A172 (cell line): ENCODE measurements around the gene INTS15. TPM values are rescaled to one million over a fixed set of nuclear protein-coding genes. Genes with fewer than 3 reads are reported as not detected.
"Not testable (repeated sequence)": the region's sequence is repeated elsewhere in the genome, so short reads cannot be mapped to it uniquely, and the experiment has no call there.

Experiments used
- DNase-seq: peaks from one replicate; pipeline ENCODE4 v3.0.0-alpha.2; 2015; ENCODE audit warnings: low spot score
- total RNA-seq: library from RNA; depleted of rRNA; stranded (reverse); fragments of >200 nt; shearing (Covaris generic); gene quantifications from 2 replicates; pipeline ENCODE4 v1.2.3, GENCODE V29; 2014

Gene INTS15
- total RNA-seq, 1 experiment from 2014 or later: 28.3 TPM

DNA sequence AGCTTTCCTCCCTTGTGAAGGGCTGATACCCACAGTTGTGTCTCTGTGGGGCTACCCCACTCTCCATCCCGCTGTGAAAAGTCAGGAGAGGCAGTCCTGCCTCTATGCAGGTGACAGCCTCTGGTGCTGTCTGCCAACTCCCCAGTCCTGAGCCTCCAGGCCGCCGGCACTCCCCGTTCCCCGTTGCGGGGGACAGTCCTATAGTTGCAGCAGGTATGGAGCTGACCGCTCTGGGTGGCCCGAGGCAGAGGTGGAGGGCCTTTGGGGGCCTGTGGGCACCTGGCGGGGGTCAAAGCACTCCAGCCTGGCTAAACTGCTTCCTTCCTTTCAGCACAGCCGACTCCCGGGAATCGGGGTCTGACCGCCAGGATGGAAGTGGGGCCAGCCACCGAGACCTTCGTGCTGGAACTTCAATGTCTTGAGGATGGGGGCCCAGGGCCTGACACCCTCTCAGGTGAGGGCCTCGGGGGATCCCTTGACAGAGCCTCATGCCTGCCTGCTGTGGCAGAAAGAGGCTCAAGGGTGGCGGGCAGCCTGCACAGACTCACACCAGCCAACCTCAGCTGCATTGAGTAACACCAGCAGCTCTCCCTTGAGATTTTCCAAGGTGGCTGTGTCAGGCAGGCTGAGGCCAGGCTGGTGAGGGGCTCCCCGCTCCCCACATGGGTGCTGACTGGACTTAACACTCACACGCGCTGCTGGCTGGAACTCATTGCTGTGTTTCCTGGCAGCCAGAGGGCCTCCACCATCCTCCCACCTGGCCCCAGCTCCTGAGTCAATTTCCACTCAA is 27.2 kb downstream of the INTS15 start:
- DNase-seq: no peak

DNA sequence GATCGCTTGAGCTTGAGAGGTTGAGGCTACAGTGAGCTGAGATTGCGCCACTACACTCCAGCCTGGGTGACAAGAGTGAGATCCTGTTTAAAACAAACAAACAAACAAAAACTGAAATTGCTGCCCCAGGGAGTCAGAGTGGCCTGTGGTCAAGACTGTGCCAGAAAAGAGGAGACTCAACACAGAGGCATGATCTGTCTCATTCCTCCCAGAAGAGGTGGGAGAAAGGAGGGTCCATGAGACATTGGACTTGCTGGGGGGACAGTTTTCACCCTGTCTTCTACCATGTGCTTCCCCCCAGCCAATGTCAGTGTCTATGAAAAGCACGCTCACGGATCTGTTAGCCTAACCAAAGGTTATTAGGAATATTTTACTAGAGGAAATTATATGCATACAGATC is 28.8 kb downstream of the INTS15 start:
- DNase-seq: no peak

DNA sequence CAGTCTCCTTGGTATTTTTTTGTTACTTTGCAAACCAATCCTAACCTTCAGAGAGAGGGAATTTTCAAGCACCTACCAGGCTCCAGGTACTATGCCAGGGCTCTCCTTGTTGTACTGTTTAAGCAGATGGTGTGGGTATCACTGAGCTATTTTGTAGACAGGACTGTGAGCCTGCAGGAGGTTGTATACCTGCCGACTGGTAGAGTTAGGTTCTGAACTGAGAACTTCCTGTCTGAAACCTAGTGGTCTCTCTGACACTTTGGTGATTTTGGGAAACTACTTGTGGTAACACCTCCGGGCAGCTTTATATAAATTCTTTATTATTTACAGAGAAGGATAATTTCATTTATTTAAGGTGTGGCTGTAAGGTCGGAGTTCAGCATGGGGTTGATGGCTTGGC is 30.1 kb downstream of the INTS15 start:
- no peak for DNase-seq

DNA sequence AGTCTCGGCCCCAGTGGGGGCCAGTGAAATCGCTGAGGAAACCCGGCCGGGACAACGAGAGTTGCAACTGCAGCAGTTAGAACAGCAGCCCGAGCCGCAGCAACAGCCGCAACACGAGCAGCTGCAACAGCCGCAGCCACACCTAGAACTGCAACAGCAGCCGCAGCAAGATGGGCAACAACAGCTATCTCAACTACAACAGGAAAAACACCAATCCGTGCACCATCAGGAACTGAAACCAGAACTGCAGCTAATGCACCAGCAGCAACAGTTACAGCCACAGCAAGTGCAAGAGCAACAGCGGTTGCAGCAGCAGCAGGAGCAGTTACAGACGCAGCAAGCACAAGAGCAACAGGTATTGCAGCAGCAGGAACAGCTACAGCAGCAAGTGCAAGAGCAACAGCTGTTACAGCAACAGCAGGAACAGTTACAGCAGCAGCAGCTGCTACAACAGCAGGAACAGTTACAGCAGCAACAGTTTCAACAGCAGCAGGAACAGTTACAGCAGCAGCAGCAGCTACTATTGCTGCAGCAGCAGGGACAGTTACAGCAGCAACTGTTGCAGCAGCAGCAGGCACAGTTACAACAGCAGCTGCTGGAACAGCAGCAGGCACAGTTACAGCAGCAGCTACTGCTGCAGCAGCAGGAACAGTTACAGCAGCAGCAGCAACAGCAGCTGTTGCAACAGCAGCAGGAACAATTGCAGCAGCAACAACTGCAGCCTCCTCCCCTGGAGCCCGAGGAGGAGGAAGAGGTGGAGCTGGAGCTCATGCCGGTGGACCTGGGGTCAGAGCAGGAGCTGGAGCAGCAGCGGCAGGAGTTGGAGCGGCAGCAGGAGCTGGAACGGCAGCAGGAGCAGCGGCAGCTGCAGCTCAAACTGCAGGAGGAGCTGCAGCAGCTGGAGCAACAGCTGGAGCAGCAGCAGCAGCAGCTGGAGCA is 31.6 kb downstream of the INTS15 start:
- DNase-seq: no peak

DNA sequence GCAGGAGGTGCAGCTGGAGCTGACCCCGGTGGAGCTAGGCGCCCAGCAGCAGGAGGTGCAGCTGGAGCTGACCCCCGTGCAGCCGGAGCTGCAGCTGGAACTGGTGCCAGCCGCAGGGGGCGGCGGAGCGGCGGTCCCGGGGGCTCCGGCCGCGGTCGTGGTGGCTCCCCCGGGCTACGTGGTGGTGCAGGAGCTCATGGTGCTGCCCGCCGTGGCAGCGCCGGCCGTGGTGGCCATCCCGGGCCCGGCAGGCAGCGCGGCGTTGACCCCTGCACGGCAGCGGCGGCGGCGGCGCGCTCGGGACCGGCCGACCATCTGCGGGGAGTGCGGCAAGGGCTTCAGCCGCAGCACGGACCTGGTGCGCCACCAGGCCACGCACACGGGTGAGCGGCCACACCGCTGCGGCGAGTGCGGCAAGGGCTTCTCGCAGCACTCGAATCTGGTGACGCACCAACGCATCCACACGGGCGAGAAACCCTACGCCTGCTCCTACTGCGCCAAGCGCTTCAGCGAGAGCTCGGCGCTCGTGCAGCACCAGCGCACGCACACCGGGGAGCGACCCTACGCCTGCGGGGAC is 32.4 kb downstream of the INTS15 start:
- no peak for DNase-seq

DNA sequence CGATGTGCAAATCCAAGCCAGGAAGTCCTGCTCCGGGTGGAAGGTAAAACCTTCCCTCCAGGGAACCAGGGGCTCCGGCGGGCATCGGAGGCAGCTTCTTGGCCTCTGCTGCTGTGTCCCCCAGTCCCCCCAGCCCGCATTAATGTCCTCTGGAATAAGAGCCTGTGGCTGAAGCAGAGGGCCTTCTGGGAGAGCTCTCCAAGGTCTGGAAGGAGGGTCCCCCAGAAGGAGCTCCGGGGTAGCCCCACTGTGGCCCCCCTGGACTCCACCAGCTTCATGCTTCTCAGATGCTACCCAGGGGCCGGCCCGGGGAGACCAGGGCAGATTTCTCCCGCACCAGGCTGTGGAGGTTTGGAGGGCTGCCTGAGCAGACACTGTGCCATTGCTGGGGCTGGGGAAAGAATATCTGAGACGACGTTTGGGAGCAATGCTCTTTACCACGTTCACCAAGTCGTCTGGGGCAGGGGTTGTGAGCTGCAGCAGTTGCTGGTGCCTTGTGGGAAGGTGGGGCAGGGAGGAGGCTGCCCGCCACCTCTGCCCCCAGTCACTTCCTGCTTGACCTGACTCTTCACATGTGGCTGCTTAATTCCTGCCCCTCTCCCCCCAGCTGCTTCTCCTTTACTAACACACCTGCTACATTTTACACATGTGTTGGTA is 33.9 kb downstream of the INTS15 start:
- no peak for DNase-seq

DNA sequence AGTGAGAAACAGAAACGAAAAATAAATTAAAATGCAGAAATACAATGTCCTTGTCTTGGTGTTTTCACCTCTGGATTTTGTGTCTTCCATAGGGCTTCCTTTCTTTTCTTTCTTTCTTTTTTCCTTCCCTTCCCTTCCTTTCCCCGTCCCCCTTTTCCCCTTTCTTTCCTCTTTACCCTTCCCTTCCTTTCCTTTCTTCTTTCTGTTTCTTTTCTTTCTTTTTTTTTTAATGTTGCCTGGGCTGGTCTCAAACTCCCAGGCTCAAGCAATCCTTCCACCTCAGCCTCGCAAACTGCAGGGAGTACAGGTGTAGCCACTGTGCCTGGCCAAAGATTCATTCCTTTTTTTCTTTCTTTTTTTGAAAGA is 34.4 kb downstream of the INTS15 start:
- DNase-seq: no peak

DNA sequence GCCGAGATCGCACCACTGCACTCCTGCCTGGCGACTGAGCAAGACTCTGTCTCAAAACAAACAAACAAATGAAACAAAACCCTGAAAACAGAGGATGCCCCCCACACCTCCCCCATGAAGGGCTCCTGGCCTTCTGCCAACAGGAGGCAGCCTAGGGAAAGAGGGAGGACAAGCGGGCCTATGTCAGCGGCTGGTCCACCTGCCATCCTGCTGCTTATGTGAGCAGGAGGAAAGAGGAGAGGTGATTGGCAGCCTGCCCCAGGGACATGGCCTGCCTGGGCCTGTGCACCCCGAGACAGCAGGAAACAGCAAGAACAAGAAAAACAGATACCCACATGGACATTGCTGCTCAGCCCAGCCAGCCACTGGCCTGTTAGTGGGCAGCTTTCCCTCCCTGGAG is 38.2 kb downstream of the INTS15 start:
- no peak for DNase-seq

DNA sequence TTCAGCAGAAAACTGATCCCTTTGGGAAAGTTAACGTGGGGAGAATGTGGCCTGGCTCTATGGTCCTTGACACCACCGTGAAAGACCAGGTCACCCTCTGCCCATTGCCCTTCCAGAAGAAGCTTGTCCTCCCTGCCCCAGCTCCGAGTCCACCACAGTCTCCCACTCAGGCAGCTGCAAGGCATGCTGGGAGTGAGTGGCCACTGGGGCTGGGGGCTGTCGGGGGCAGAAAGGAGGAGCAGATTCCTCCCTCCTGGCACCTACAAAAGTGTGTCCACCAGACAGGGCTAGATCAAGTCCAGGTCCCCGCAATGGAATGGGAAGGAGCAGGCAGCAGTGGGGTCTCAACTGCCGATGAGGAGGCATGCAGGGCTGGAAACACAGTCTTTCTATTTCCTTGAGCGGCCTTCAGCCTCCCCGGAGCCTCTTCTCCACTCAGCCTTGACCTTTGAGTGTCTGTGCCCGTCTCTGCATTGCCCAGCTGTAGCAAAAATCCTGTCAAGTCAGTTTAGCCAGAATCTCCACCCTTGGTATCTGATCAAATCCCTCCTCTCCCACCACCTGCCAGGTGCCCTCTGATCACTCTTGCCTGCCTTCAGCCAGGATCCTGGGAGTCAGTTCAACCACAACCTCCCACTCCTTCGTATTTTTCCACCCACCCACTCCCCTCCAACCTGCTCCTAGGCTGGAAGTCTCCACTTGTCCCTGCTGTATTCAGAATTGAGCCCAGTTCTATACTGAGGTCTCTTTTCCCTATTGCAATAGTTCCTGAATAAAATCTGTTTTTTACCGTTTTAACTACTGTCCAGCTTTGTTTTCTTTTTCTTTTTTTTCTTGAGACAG is 40.4 kb downstream of the INTS15 start:
- no peak for DNase-seq

DNA sequence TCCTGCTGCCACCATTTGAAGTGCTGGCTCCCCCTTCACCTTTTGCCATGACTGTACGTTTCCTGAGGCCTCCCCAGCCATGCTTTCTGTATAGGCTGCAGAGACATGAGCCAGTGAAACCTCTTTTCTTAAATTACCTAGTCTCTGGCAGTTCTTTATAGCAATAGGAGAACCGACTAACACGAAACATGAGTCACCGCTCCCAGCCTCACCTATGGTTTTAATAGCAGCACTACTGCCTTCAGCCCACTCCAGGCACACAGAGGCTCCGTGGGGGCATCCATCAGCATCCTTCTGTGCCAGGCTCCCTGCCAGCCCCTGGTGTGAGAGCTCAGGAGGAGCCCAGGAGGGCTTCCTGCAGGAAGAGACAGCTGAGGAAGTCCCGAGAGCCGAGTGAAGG is 41.8 kb downstream of the INTS15 start:
- no peak for DNase-seq

DNA sequence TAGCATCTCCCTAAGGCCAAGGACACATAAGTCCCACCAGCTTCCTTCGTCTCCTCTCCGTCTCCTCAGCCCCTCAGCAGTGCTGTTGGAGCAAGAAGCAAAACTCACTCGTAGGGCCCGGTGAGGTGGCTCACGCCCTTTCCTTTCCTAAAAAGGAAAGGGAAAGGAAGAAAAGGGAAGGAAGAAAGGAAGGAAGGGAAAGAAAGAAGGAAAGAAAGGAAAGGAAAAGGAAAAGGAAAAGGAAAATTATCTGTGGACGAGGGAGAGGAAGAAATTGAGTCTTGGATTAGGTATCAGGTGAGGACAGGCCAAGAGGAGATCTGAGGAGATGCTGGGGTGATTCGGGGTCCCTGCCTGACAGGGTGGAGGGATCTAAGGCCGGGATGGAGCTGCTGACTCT is 44.2 kb downstream of the INTS15 start:
- no peak for DNase-seq

DNA sequence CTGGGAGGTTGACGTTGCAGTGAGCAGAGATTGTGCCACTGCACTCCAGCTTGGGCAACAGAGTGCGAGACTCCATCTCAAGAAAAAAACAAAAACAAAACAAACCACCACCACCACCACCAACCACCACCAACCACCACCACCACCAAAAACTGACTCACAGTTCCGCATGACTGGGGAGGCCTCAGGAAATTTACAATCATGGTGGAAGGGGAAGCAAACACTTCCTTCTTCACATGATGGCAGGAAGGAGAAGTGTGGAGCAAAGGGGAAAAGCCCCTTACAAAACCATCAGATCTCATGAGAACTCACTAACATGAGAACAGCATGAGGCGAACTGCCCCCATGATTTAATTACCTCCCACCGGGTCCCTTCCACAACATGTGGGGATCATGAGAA is 45.1 kb downstream of the INTS15 start:
- DNase-seq: not testable (repeated sequence)

DNA sequence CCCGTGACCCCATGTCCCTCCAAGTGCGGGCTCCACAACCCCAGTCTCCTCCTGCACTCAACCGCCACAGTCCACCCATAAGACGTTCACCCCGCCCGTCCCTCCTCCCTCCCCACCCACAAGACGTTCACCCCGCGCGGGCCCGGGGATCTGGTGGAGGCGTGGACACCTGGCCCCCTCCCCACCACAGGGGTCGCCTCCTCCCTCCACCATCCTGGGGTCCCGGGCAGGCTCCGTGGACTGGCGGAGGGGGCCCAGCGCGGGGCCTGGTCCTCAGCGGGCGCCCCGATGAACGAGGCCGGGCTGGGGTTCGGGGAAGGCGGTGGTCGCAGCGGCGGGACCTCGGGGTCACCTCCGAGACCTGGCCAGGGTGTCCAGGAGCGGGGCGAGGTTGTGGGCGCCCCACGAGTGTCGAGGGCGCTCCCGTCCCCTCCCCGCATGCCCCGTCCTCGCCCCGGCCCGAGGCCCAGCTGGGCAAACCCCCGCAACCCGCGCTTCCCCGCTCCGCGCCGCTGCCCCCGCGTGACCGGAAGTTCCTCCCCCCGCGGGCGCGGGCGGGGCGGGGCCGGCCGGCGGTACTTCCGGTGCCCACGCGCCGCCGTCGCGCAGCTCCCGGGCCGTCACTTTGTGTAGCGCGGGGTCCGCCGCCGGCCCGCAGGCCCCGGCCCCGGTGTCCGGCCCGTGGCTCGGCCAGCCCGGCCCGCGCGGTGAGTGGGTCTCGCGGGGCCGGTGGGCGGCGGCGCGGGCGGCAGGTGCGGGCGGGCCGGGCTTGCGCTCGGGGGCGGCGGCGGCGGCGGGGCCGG is 47.1 kb downstream of the INTS15 start, which contains the start of gene ZNF316:
ZNF316 (plus strand) TSS at position 578 of the 803 bp plus-strand sequence. CDS start 5,092 bp downstream, outside the sequence.
- no peak for DNase-seq

DNA sequence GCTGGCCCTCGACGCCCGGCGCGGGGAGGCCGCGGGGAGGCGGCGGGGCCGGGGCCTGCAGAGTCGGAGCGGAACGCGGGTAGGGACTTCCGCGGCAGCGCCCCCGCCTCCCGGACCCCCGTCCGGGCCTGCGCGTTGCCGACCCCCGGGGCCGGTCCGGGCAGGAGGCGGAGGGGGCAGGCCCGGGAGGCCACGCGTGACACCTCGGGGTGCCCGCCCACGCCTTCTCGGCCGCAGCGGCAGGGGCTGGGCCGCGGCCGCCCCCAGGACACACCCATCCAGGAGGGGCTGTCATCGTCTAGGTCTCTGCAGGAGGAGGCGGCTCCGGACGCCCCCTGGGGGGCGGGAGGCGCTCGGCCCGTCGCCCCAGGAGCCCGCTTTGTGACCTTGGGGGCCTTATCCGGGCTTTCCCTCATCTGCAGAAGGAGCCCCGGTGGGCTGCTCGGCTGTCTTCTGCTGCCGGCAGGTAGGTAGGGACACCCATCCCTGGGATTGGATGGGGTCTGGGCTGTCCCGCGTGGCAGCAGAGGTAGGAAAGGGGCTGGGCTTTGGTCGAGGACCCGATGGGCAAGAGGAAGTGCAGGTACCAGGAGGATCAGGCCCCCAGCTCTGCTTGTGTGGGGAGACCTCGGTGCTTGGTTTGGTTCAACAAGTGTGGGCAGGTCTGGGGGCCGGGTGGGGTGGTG is 47.9 kb downstream of the INTS15 start:
- DNase-seq: no peak

DNA sequence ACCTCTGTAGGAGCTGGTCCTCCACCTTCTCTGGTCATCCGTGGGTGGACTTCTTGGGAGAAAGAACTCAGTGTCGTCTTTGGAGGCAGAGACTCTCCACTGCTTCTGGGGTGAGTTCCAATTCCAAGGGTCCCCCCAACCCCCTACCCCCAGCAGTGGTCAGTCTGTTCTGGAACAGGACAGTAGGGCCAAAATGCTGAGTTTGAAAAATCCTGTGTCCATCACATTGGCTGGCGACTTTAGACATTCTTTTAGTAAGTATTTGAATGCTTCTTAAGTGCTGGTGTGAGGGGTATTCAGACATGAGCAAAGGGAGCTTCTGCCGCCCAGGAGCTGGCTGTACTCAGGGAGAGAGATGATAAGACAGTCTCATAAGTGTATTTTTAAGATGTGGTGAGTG is 49.2 kb downstream of the INTS15 start:
- no peak for DNase-seq

DNA sequence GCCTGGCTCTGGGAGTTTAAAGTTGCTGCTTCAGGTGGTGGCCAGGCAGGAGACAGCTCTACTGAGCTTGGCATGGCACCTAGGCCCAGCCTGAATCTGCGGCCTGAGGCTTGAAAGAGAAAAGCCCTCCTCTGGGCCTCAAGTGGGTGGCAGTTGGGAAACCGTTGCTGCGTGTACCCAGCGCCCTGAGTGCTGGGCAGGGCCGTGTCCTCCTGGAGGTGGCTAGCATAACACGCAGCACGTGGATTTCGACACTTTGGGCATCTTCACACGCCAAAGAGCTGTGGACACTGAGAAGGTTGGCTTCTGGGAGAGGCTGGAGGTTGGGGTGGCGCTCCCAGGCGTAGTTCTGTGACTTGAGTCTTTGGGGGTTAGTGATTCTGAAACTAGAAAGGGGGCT is 49.8 kb downstream of the INTS15 start:
- no peak for DNase-seq

DNA sequence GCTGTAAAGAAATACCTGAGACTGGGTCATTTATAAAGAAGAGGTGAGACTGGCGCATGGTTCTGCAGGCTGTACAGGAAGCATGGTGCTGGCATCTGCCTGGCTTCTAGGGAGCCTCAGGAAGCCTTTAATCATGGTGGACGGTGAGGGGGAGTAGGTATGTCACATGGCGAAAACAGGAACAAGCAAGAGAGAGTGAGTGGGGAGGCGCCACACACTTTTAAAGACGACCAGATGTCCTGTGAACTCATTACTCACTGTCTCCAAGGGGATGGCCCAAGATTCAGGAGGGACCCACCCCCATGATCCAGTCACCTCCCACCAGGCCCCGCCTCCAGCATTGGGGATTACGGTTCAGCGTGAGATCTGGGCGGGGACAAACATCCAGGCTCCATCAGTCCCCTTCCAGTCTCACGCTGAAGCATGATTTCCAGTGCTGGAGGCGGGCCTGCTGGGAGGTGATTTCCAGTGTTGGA is 50.5 kb downstream of the INTS15 start:
- DNase-seq: peak; percentile 35

DNA sequence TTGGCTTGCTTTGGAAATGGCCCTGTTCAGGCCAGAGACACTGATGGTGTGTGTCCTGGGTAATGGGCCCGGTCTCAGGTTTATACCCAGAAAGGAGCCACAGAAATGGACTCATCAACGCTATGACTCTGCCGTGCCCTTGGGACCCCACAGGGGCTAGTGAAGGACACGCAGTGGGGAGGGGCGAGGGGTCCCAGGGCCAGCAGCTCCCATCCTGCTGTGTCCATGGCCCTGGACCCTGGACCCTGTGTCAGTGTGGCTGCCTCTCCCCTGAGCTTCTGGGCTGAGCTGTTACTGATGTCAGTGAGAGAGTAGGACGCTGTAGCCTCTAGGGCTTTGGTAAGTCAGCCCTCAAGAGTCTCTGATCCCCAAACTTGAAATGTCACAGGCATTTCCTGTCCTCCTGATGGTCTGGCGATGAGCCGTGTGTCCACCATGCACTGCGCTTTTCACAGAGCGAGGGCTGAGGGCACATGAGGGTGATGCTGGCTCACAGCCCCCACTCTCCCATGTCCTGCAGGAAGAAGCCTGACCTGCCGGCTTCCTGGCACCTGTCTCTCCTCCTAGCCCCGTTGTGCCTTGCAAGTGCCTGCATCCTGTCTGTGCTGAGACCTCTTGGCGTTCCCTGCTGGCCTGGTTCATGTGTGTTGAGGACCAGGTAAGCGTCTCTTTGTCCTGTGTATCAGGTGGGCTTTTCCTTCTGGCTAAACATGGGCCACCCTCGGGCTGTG is 51.6 kb downstream of the INTS15 start:
- no peak for DNase-seq
